Nephron (organoid): ENCODE measurements around the gene EIF3A.
"Not testable (repeated sequence)": the region's sequence is repeated elsewhere in the genome, so short reads cannot be mapped to it uniquely, and the experiment has no call there.

ENCODE experiments used
- H3K27ac Mint-ChIP-seq, 3 experiments: 2 replicates each; pipeline ENCODE4 v1.8.0; 2020; ENCODE audit warnings: mixed read lengths in 3 of 3, mild to moderate bottlenecking in 2 of 3, moderate library complexity in 1 of 3
- H3K27me3 Mint-ChIP-seq: 2 replicates; pipeline ENCODE4 v1.8.0; 2021; ENCODE audit warnings: low read depth, mild to moderate bottlenecking, moderate library complexity, mixed read lengths
- H3K36me3 Mint-ChIP-seq: 2 replicates; pipeline ENCODE4 v1.8.0; 2020; ENCODE audit warnings: low read depth, mixed read lengths
- H3K4me1 Mint-ChIP-seq: 2 replicates; pipeline ENCODE4 v1.8.0; 2020; ENCODE audit warnings: mixed read lengths
- H3K4me3 Mint-ChIP-seq, 3 experiments: 2 replicates each; pipeline ENCODE4 v1.8.0; 2020; ENCODE audit warnings: mild to moderate bottlenecking in 3 of 3, mixed read lengths in 3 of 3, moderate library complexity in 2 of 3
- H3K9me3 Mint-ChIP-seq: 2 replicates; pipeline ENCODE4 v1.8.0; 2020; ENCODE audit warnings: mixed read lengths
- TF ChIP-seq, protein P1 (sequence below), 3 experiments: fragments of 200-600 bp; sonication (generic); IDR thresholded peaks; one replicate each; pipeline ENCODE4 v1.5.0; 2021; ENCODE audit warnings: antibody characterized with exemption in 3 of 3; ENCODE audit not compliant: unreplicated experiment in 3 of 3

EIF3A gene

GRCh38 chr10:119112056-119112455 lies 31.4 kb upstream of the EIF3A start:
- Mint-ChIP-seq H3K27me3 (no peaks in the 10 kb centered on the region), H3K4me1 (no peaks in the 10 kb centered on the region), H3K36me3 (peaks cover 51% of the 10 kb centered on the region), H3K4me3 (no peak overlapping the region), H3K27ac (no peak overlapping the region), H3K9me3 (no peaks in the 10 kb centered on the region)
- TF ChIP-seq, protein P1, sequence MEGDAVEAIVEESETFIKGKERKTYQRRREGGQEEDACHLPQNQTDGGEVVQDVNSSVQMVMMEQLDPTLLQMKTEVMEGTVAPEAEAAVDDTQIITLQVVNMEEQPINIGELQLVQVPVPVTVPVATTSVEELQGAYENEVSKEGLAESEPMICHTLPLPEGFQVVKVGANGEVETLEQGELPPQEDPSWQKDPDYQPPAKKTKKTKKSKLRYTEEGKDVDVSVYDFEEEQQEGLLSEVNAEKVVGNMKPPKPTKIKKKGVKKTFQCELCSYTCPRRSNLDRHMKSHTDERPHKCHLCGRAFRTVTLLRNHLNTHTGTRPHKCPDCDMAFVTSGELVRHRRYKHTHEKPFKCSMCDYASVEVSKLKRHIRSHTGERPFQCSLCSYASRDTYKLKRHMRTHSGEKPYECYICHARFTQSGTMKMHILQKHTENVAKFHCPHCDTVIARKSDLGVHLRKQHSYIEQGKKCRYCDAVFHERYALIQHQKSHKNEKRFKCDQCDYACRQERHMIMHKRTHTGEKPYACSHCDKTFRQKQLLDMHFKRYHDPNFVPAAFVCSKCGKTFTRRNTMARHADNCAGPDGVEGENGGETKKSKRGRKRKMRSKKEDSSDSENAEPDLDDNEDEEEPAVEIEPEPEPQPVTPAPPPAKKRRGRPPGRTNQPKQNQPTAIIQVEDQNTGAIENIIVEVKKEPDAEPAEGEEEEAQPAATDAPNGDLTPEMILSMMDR (IDR thresholded peaks at IDR 0.05; ENCODE audit: unreplicated experiment in 3 of 3): no peak

DNA sequence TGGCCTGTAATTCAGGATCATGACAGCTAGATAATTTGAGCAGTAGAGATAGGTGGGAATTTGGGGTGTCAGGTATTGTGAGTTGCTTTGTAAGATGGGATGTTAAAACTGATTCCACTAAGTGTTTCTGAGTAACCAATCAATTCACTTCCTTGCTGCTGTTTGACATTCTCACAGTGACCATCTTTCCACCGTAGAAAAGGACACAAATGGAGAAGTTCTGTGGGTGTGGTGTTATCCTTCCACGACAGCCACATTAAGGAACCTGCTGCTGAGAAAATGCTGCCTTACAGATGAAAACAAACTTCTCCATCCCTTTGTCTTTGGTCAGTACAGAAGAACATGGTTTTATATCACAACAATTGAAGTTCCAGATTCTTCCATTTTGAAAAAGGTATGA lies 27.2 kb upstream of the EIF3A start:
- H3K36me3 Mint-ChIP-seq: peaks cover 25% of the 10 kb centered on the region
- not testable (repeated sequence) for H3K27me3 Mint-ChIP-seq, H3K4me1 Mint-ChIP-seq, H3K27ac Mint-ChIP-seq, H3K9me3 Mint-ChIP-seq
- H3K4me3 Mint-ChIP-seq: peak overlapping the region in 1 of 3 experiments; percentile 22

DNA sequence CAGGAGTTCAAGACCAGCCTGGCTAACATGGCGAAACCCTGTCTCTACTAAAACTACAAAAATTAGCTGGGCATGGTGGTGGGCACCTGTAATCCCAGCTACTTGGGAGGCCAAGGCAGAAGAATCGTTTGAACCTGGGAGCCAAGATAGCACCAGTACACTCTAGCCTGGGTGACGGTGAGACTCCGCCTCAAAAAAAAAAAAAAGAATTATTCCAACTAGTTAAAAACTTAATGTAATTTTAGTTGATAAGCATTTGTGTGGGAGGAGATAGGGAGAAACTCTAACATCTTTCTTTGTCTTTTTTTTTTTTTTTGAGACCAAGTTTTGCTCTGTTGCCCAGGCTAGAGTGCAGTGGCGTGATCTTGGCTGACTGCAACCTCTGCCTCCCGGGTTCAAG lies 26.5 kb upstream of the EIF3A start:
- not testable (repeated sequence) for H3K27me3 Mint-ChIP-seq, H3K4me1 Mint-ChIP-seq, H3K4me3 Mint-ChIP-seq, H3K9me3 Mint-ChIP-seq, H3K27ac Mint-ChIP-seq
- peaks cover 24% of the 10 kb centered on the region for H3K36me3 Mint-ChIP-seq

- not testable (repeated sequence) for H3K27ac Mint-ChIP-seq, H3K9me3 Mint-ChIP-seq, H3K27me3 Mint-ChIP-seq, H3K4me1 Mint-ChIP-seq
- Mint-ChIP-seq H3K4me3 (peak overlapping the region in 2 of 3 experiments; percentile 88 to 90), H3K36me3 (peaks cover 19% of the 10 kb centered on the region)
These were observed 25.3 kb upstream of the EIF3A start for GRCh38 chr10:119105899-119106298.

- no peaks in the 10 kb centered on the region for H3K4me1 Mint-ChIP-seq
- peak overlapping the region in 1 of 3 experiments; percentile 66 for H3K27ac Mint-ChIP-seq
- peaks cover 9% of the 10 kb centered on the region for H3K27me3 Mint-ChIP-seq
- no peaks in the 10 kb centered on the region for H3K9me3 Mint-ChIP-seq
- peaks cover 18% of the 10 kb centered on the region for H3K36me3 Mint-ChIP-seq
- H3K4me3 Mint-ChIP-seq: peak overlapping the region; percentile 88 to 90 (median 90)
- TF ChIP-seq, protein P1 (IDR thresholded peaks at IDR 0.05; ENCODE audit: unreplicated experiment in 3 of 3): no peak
These were observed 24.5 kb upstream of the EIF3A start for GRCh38 chr10:119105155-119105554.

- TF ChIP-seq, protein P1 (IDR thresholded peaks at IDR 0.05; ENCODE audit: unreplicated experiment in 3 of 3): no peak
- H3K36me3 Mint-ChIP-seq: peaks cover 14% of the 10 kb centered on the region
- H3K4me3 Mint-ChIP-seq: peak overlapping the region; percentile 88 to 90 (median 90)
- H3K9me3 Mint-ChIP-seq: no peaks in the 10 kb centered on the region
- peaks cover 9% of the 10 kb centered on the region for H3K27me3 Mint-ChIP-seq
- H3K4me1 Mint-ChIP-seq: no peaks in the 10 kb centered on the region
- peak overlapping the region in 1 of 3 experiments; percentile 68 for H3K27ac Mint-ChIP-seq
These were observed 24.0 kb upstream of the EIF3A start for GRCh38 chr10:119104654-119105015.

- TF ChIP-seq, protein P1 (IDR thresholded peaks at IDR 0.05; ENCODE audit: unreplicated experiment in 3 of 3): no peak
- H3K27ac Mint-ChIP-seq: peak within 1 kb of the TSS in 2 of 3 experiments; percentile 56 to 79
- no peaks in the 10 kb centered on the region for H3K9me3 Mint-ChIP-seq
- H3K36me3 Mint-ChIP-seq: peaks cover 10% of the 10 kb centered on the region
- H3K27me3 Mint-ChIP-seq: peaks cover 9% of the 10 kb centered on the region
- H3K4me3 Mint-ChIP-seq: peak within 1 kb of the TSS; percentile 88 to 90 (median 90)
- no peaks in the 10 kb centered on the region for H3K4me1 Mint-ChIP-seq
These were observed 23.5 kb upstream of the EIF3A start, which contains the start of gene DENND10 for GRCh38 chr10:119103903-119104653. Gene DENND10 (plus strand): TSS chr10:119104113. CDS start chr10:119104143, 30 bp downstream.
